Bronchial epithelial cell (primary cell): ENCODE measurements around the gene TMEM100. TPM values are rescaled to one million over a fixed set of nuclear protein-coding genes. Genes with fewer than 3 reads are reported as not detected.
A peak's percentile ranks its signal among the peaks of the same experiment; 100 is the strongest.

ENCODE experiments used
- DNase-seq: peaks from one replicate; pipeline ENCODE4 v3.0.0-alpha.2; 2010; ENCODE audit warnings: low read depth
- FAIRE-seq: peaks from 2 replicates; lab custom pipeline; 2011; peaks lifted over from hg19 to GRCh38; lab: Jason Lieb, UNC
- H3K27me3 ChIP-seq: 2 replicates; pipeline ENCODE4 v1.5.1; 2011; ENCODE audit warnings: low read length; ENCODE audit not compliant: control insufficient read depth, insufficient read depth
- H3K36me3 ChIP-seq: 2 replicates; pipeline ENCODE4 v1.5.1; 2011; ENCODE audit warnings: low read length; ENCODE audit not compliant: control insufficient read depth, insufficient read depth
- H3K4me3 ChIP-seq: 2 replicates; pipeline ENCODE4 v1.5.1; 2011; ENCODE audit warnings: mild to moderate bottlenecking, low read depth, low read length, control low read depth
- total RNA-seq: library from RNA; depleted of rRNA; stranded (reverse); fragments of >200 nt; gene quantifications from 2 replicates; pipeline ENCODE4 v1.2.1, GENCODE V29; 2014
- TF ChIP-seq, protein P1 (sequence below): IDR thresholded peaks from 2 replicates; pipeline ENCODE4 v1.5.1; 2011; ENCODE audit warnings: mild to moderate bottlenecking, moderate library complexity, low read length, control low read depth, inconsistent platforms; ENCODE audit not compliant: insufficient read depth, severe bottlenecking

TMEM100 gene
- total RNA-seq, 1 donor from 2014 or later = not detected

DNA sequence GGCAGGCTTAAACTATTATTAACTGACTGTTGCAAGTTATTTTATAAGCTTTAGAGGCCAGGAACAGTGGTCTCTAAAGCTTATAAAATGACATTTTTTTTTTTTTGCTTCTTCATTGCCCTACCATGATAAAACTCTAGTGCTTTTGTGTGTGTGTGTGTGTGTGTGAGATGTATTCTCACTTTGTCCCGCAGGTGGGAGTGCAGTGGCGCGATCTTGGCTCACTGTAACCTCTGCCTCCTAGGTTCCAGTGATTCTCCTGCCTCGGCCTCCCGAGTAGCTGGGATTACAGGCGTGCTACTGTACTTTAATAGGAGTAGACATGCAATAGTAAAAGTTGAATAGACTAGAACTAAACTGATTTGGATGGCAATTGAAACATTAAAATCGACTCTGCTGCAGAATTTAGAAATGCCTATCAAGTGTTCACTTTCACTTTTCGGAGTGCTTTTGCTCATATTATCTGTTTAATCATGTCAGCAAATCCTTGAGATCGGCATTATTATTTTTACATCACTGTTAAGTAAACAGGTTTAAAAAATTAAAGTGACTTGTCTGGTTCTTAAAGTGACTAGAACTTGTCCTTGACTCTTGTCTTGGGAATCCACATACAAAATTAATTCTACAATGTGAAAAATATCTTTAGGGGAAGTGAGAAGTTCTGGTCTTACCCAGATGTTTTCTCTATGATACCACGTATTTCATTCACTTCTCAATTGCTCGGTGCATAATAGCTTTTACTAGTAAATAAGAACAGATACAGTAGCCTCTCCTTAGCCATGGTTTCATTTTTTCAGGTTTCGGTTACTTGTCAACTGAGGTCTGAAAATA, 19.8 kb upstream of the TMEM100 start:
- DNase-seq = no peak
- FAIRE-seq = no peak
- Histone ChIP-seq H3K36me3 (no peaks in the 10 kb centered on the region), H3K4me3 (no peak overlapping the region), H3K27me3 (no peaks in the 10 kb centered on the region)
- TF ChIP-seq, protein P1, sequence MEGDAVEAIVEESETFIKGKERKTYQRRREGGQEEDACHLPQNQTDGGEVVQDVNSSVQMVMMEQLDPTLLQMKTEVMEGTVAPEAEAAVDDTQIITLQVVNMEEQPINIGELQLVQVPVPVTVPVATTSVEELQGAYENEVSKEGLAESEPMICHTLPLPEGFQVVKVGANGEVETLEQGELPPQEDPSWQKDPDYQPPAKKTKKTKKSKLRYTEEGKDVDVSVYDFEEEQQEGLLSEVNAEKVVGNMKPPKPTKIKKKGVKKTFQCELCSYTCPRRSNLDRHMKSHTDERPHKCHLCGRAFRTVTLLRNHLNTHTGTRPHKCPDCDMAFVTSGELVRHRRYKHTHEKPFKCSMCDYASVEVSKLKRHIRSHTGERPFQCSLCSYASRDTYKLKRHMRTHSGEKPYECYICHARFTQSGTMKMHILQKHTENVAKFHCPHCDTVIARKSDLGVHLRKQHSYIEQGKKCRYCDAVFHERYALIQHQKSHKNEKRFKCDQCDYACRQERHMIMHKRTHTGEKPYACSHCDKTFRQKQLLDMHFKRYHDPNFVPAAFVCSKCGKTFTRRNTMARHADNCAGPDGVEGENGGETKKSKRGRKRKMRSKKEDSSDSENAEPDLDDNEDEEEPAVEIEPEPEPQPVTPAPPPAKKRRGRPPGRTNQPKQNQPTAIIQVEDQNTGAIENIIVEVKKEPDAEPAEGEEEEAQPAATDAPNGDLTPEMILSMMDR = no peak

DNA sequence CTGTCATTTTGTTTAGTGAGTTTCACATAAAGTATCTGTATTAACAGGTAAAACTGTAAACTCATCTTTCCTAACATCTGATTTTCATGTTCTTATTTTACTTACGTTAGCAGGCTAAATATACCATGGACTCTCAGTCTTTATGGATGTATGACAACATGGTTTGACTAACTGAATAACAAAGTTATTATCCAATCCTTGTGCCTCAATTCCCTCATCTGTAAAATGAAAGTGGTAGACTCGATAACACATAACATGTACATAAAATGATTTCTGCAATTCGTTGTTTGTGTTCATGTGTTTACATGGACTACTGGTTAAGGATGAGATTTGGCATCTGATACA, 18.7 kb upstream of the TMEM100 start:
- Histone ChIP-seq H3K4me3 (no peak overlapping the region), H3K36me3 (no peaks in the 10 kb centered on the region), H3K27me3 (no peaks in the 10 kb centered on the region)
- TF ChIP-seq, protein P1 = no peak
- FAIRE-seq (no peak), DNase-seq (no peak)

DNA sequence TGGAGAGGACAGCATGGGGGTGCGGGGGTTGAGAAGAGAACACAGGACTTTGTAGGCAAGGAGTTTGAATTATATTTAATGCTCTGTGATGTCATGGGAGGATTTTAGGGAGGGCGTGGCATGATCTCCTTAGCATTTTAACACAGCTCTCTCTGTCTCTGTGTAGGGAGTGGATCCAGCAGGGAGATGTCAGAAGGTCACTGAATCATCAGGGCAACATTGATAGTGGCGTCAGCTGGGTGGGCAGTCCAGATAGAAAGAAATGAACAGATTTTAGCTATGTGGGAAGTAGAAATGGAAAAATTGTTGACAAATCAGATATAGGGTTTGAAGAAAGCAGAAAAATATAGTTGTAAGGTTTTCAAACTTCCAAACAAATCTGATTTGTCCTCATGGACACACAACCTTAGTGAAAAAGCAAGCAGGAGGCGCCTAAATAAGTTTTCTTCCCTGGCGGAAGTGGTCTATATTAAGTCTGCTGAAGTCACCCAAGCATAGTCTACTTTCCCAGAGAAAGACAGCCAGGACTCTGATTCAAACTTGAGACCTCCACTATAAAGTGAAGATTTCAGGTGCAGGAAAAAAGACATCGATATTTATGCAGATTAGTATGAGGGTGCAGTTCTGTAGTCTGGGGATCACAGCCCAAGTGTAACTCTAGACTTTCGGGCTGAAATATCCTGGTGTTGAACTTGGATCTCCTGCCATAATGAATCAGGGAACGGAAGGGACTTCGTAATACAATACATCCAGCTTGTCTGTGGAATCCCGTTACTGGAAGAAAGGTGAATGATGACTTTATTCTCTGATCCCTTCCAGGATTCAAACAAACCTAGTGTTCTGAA, 18.1 kb upstream of the TMEM100 start:
- H3K36me3 ChIP-seq = no peaks in the 10 kb centered on the region
- DNase-seq (no peak), FAIRE-seq (no peak)
- no peaks in the 10 kb centered on the region for H3K27me3 ChIP-seq
- TF ChIP-seq, protein P1 = no peak
- no peak overlapping the region for H3K4me3 ChIP-seq

DNA sequence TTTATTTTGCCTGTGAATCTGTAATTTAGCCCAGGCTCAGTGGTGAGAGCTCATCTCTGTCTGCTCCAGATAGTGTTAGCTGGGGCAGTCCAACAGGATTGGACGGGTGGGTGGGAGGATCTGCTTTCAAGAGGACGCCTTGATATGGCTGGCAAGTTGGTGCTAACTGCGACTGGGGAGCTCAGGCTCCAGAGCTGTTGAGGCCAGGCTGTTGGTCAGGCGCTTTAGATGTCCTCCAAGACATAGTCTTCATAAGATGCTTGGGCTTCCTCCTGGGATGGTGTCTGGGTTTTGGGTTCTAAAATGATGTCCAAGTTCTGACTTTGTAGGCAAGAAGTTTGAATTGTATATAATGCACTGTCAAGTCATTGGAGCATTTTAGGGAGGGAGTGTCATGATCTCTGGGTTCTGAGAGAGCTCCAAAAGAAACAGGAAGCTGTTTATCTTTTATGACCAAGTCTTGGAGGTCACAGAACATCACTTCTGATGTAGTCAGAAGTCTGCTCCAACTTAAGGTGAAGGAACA, 15.4 kb upstream of the TMEM100 start:
- H3K4me3 ChIP-seq = no peak overlapping the region
- H3K27me3 ChIP-seq = no peaks in the 10 kb centered on the region
- TF ChIP-seq, protein P1 = no peak
- H3K36me3 ChIP-seq = no peaks in the 10 kb centered on the region
- no peak for DNase-seq
- no peak for FAIRE-seq

DNA sequence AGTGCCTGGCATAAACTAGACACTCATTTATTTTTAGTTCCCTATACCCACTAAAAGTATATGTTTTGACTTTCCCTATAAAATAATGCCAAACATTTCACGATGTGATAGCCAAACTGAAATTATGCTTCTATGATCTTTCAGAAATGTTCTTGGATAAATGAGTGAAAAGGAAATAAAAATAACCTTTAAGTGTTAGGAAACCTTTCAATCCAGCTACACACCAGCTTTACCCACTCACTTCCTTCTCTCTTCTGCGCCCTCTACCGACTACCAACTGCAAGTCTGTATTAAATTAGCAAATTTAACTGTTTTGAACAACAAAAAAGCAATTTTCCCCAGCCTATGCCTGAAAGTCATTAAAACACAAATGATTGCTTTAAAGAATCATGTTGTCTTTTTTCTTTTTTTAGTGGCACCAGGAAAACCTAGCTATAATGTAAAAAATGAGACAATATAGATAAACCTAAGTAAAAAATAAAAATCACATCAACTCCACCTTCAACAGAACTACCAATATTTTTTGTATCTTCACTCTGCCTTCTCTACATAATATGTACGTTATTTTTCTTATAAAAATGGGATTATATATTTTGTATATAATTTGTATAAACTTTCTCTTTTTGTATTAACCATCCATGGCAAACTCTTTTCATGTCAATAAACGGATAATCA, 13.2 kb upstream of the TMEM100 start:
- H3K36me3 ChIP-seq = no peaks in the 10 kb centered on the region
- TF ChIP-seq, protein P1 = peak; percentile 62
- FAIRE-seq = no peak
- no peaks in the 10 kb centered on the region for H3K27me3 ChIP-seq
- DNase-seq = peak; percentile 49
- H3K4me3 ChIP-seq = no peak overlapping the region
